Stimulated activated CD4-positive, alpha-beta T cell treated with anti-CD3 and anti-CD28 coated beads, Interleukin-12 subunit alpha, Interleukin-12 subunit beta, amount 100 ng/mL, for 48 hours (primary cell): Measurements from ENCODE around the gene PPP1R15B.
"Not testable (repeated sequence)": the region's sequence is repeated elsewhere in the genome, so short reads cannot be mapped to it uniquely, and the experiment has no call there.

ENCODE experiments used
- DNase-seq, 3 donors: peaks; one replicate each; pipeline ENCODE4 v3.0.0-alpha.2; 2020; ENCODE audit warnings: low read depth in 2 of 3, low spot score in 1 of 3

Gene PPP1R15B

GRCh38 chr1:204443871-204444581 lies 32.4 kb upstream of the PPP1R15B start:
- peak in 2 of 3 donors; percentile 25 to 27 for DNase-seq

- DNase-seq: no peak
Observed at GRCh38 chr1:204443260-204443619, 31.6 kb upstream of the PPP1R15B start.

- DNase-seq: no peak
Observed at GRCh38 chr1:204442376-204443259, 31.0 kb upstream of the PPP1R15B start.

GRCh38 chr1:204441558-204441957 lies 29.9 kb upstream of the PPP1R15B start:
- no peak for DNase-seq

GRCh38 chr1:204439621-204440375 lies 28.2 kb upstream of the PPP1R15B start:
- no peak for DNase-seq

GRCh38 chr1:204438628-204439027 lies 27.0 kb upstream of the PPP1R15B start:
- peak in 1 of 3 donors; percentile 8 for DNase-seq

GRCh38 chr1:204437796-204438570 lies 26.4 kb upstream of the PPP1R15B start:
- DNase-seq: no peak

- DNase-seq: no peak
Observed at GRCh38 chr1:204435872-204436271, 24.3 kb upstream of the PPP1R15B start.

- no peak for DNase-seq
Observed at GRCh38 chr1:204435381-204435831, 23.8 kb upstream of the PPP1R15B start.

GRCh38 chr1:204434116-204434755 lies 22.6 kb upstream of the PPP1R15B start:
- DNase-seq: no peak

- DNase-seq: no peak
Observed at GRCh38 chr1:204432708-204433107, 21.1 kb upstream of the PPP1R15B start.

GRCh38 chr1:204431310-204432184 lies 19.9 kb upstream of the PPP1R15B start:
- peak; percentile 58 to 79 (median 78) for DNase-seq

- no peak for DNase-seq
Observed at GRCh38 chr1:204429746-204430145, 18.1 kb upstream of the PPP1R15B start.

- no peak for DNase-seq
Observed at GRCh38 chr1:204426971-204427701, 15.5 kb upstream of the PPP1R15B start.

- no peak for DNase-seq
Observed at GRCh38 chr1:204426474-204426873, 14.9 kb upstream of the PPP1R15B start.

GRCh38 chr1:204426035-204426436 lies 14.4 kb upstream of the PPP1R15B start:
- DNase-seq: no peak

GRCh38 chr1:204424621-204425020 lies 13.0 kb upstream of the PPP1R15B start:
- no peak for DNase-seq

GRCh38 chr1:204422061-204422705 lies 10.6 kb upstream of the PPP1R15B start:
- not testable (repeated sequence) for DNase-seq
